Esophagus squamous epithelium (tissue), 4 donors: ENCODE data around the gene KIF13A.

ENCODE experiments used
- POLR2A ChIP-seq, 4 donors: fragments of 450-650 bp; IDR thresholded peaks; one replicate each; pipeline ENCODE4 v1.6.1; 2017; ENCODE audit warnings: antibody characterized with exemption in 4 of 4, mild to moderate bottlenecking in 4 of 4, moderate library complexity in 3 of 4
- TF ChIP-seq, protein P1 (sequence below), 6 experiments: fragments of 450-650 bp in 4 of 6; fragments of 200-600 bp in 2 of 6; sonication (generic) in 2 of 6; IDR thresholded peaks; one replicate each; pipeline ENCODE4 v1.5.1; 2016 to 2019; ENCODE audit warnings: antibody characterized with exemption in 6 of 6, mild to moderate bottlenecking in 4 of 6, moderate library complexity in 4 of 6

DNA sequence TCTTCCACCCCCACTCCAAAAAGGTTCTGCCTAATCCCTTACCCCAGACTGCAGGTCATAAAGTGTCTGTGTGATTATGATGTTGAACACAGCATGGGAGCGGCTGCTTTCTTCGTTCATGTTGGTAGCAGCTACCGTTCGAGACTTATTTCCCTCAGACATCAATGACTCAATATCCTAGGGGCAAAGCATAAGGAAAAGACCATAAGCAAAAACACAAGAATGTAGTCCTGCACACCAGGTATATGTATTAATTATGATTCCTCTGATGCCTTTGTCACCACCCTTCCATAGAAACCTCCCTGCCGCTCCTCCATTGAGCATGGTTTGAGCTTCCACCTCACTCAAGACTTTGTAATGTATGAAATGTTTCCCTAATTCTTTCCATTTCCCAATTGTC, 137.2 kb downstream of the KIF13A start:
- TF ChIP-seq, protein P1, sequence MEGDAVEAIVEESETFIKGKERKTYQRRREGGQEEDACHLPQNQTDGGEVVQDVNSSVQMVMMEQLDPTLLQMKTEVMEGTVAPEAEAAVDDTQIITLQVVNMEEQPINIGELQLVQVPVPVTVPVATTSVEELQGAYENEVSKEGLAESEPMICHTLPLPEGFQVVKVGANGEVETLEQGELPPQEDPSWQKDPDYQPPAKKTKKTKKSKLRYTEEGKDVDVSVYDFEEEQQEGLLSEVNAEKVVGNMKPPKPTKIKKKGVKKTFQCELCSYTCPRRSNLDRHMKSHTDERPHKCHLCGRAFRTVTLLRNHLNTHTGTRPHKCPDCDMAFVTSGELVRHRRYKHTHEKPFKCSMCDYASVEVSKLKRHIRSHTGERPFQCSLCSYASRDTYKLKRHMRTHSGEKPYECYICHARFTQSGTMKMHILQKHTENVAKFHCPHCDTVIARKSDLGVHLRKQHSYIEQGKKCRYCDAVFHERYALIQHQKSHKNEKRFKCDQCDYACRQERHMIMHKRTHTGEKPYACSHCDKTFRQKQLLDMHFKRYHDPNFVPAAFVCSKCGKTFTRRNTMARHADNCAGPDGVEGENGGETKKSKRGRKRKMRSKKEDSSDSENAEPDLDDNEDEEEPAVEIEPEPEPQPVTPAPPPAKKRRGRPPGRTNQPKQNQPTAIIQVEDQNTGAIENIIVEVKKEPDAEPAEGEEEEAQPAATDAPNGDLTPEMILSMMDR (IDR thresholded peaks at IDR 0.05): no peak
- TF ChIP-seq POLR2A (IDR thresholded peaks at IDR 0.05): no peak
